Liver (tissue), 9 donors: ENCODE results near the gene WSCD2. TPM values are rescaled to one million over a fixed set of nuclear protein-coding genes. Genes with fewer than 3 reads are reported as not detected.
A peak's percentile ranks its signal among the peaks of the same experiment; 100 is the strongest.

ENCODE experiments used
- DNase-seq: peaks from one replicate; pipeline ENCODE4 v3.0.0-alpha.2; 2017; ENCODE audit warnings: low spot score
- H3K27ac ChIP-seq, 2 donors: one replicate each; pipeline ENCODE4 v1.7.0; 2013; ENCODE audit warnings: inconsistent platforms in 2 of 2, low read length in 2 of 2, control low read depth in 1 of 2, low read depth in 1 of 2, mild to moderate bottlenecking in 1 of 2
- H3K27me3 ChIP-seq, 4 donors: one replicate each; pipeline versions ENCODE4 v1.6.1 to v1.7.0; 2013; ENCODE audit warnings: low read length in 3 of 4, inconsistent platforms in 1 of 4, mild to moderate bottlenecking in 1 of 4, moderate library complexity in 1 of 4; ENCODE audit not compliant: control insufficient read depth in 4 of 4, insufficient read depth in 4 of 4
- H3K36me3 ChIP-seq, 4 donors: one replicate each; pipeline versions ENCODE4 v1.6.1 to v1.7.0; 2013; ENCODE audit warnings: low read length in 3 of 4, mild to moderate bottlenecking in 3 of 4, low read depth in 1 of 4, moderate library complexity in 1 of 4; ENCODE audit not compliant: control insufficient read depth in 4 of 4, insufficient read depth in 3 of 4
- H3K4me1 ChIP-seq, 4 donors: one replicate each; pipeline versions ENCODE4 v1.6.1 to v1.7.0; 2013; ENCODE audit warnings: low read length in 3 of 4, mild to moderate bottlenecking in 3 of 4, moderate library complexity in 1 of 4; ENCODE audit not compliant: control insufficient read depth in 4 of 4, insufficient read depth in 4 of 4
- H3K4me3 ChIP-seq, 3 donors: one replicate each; pipeline versions ENCODE4 v1.6.1 to v1.7.0; 2013; ENCODE audit warnings: low read length in 3 of 3, control low read depth in 1 of 3, low read depth in 1 of 3, mild to moderate bottlenecking in 1 of 3
- H3K9ac ChIP-seq, 2 donors: one replicate each; pipeline ENCODE4 v1.7.0; 2013; ENCODE audit warnings: low read length in 2 of 2, mild to moderate bottlenecking in 2 of 2, moderate library complexity in 2 of 2, control low read depth in 1 of 2, low read depth in 1 of 2
- H3K9me3 ChIP-seq, 4 donors: one replicate each; pipeline versions ENCODE4 v1.6.1 to v1.7.0; 2013; ENCODE audit warnings: low read length in 3 of 4; ENCODE audit not compliant: control insufficient read depth in 4 of 4
- EGR1 ChIP-seq, 2 donors: IDR thresholded peaks; 2 replicates each; pipeline ENCODE4 v1.6.1; 2016 to 2018; ENCODE audit warnings: antibody characterized with exemption in 2 of 2, low read depth in 2 of 2
- FOXA1 ChIP-seq: IDR thresholded peaks from 2 replicates; pipeline ENCODE4 v1.6.1; 2016; ENCODE audit warnings: antibody characterized with exemption
- FOXA2 ChIP-seq: IDR thresholded peaks from 2 replicates; pipeline ENCODE4 v1.6.1; 2016; ENCODE audit warnings: antibody characterized with exemption
- GABPA ChIP-seq, 2 donors: IDR thresholded peaks in 1 of 2; conservative IDR thresholded peaks in 1 of 2; 2 replicates each; pipeline ENCODE4 v1.6.1; 2016; ENCODE audit warnings: antibody characterized with exemption in 2 of 2, mild to moderate bottlenecking in 1 of 2, moderate library complexity in 1 of 2
- HNF4A ChIP-seq, 2 donors: conservative IDR thresholded peaks; 2 replicates each; pipeline ENCODE4 v1.6.1; 2016; ENCODE audit warnings: antibody characterized with exemption in 2 of 2, mild to moderate bottlenecking in 2 of 2
- HNF4G ChIP-seq: IDR thresholded peaks from 2 replicates; pipeline ENCODE4 v1.6.1; 2016; ENCODE audit warnings: antibody characterized with exemption
- JUND ChIP-seq, 2 donors: IDR thresholded peaks; 2 replicates each; pipeline ENCODE4 v1.6.1; 2016; ENCODE audit warnings: antibody characterized with exemption in 2 of 2
- NR2F2 ChIP-seq: IDR thresholded peaks from 2 replicates; pipeline ENCODE4 v1.6.1; 2016; ENCODE audit warnings: antibody characterized with exemption
- RAD21 ChIP-seq, 2 donors: IDR thresholded peaks; 2 replicates each; pipeline ENCODE4 v1.6.1; 2016; ENCODE audit warnings: antibody characterized with exemption in 2 of 2, mild to moderate bottlenecking in 2 of 2
- RXRA ChIP-seq, 2 donors: IDR thresholded peaks; 2 replicates each; pipeline ENCODE4 v1.6.1; 2017 to 2018; ENCODE audit warnings: antibody characterized with exemption in 2 of 2, mild to moderate bottlenecking in 1 of 2
- SP1 ChIP-seq: IDR thresholded peaks from 2 replicates; pipeline ENCODE4 v1.6.1; 2018; ENCODE audit warnings: antibody characterized with exemption, mild to moderate bottlenecking
- TAF1 ChIP-seq: conservative IDR thresholded peaks from 2 replicates; pipeline ENCODE4 v1.6.1; 2016; ENCODE audit warnings: antibody characterized with exemption, mild to moderate bottlenecking
- YY1 ChIP-seq: IDR thresholded peaks from 2 replicates; pipeline ENCODE4 v1.6.1; 2016; ENCODE audit warnings: antibody characterized with exemption, mild to moderate bottlenecking
- WGBS: extraction: QIAGEN DNeasy Blood & Tissue Kit; methylation state at CpG from one replicate; pipeline ENCODE4 v1.1.7; 2013; 5-methylcytosine and 5-hydroxymethylcytosine counted together
- polyA plus RNA-seq, 2 donors: library from polyadenylated mRNA; stranded (reverse) in 1 of 2; unstranded in 1 of 2; fragments of 200-250 nt in 1 of 2; fragments of >200 nt in 1 of 2; fragmentation: Nextera tagmentation in 1 of 2; extraction: Ambion mirVana in 1 of 2; gene quantifications; one replicate each; pipeline versions ENCODE4 v1.2.1 to v1.2.3, GENCODE V29; 2013 to 2015
- total RNA-seq, 2 donors: library from RNA; depleted of rRNA; stranded (reverse); fragments of >200 nt; gene quantifications; one replicate each; pipeline ENCODE4 v1.2.3, GENCODE V29; 2014
- TF ChIP-seq, protein P1 (sequence below): IDR thresholded peaks from 2 replicates; pipeline ENCODE4 v1.6.1; 2016; ENCODE audit warnings: antibody characterized with exemption
- TF ChIP-seq, protein P2 (sequence below): fragments of 150-350 bp; IDR thresholded peaks from 2 replicates; pipeline ENCODE4 v1.5.1; 2017; ENCODE audit warnings: improper control_type of control experiment, low read depth, low read length; ENCODE audit not compliant: missing input control
- TF ChIP-seq, protein P3 (sequence below): IDR thresholded peaks from 2 replicates; pipeline ENCODE4 v1.6.1; 2016; ENCODE audit warnings: antibody characterized with exemption
- TF ChIP-seq, protein P4 (sequence below): IDR thresholded peaks from 2 replicates; pipeline ENCODE4 v1.6.1; 2016; ENCODE audit warnings: antibody characterized with exemption
- donor health status: healthy.
- donor health status: healthy.
- donor health status: healthy.
- donor health status: healthy.
- donor health status: healthy.

The WSCD2 gene
- total and polyA plus RNA-seq, 4 donors: under 0.01 to 0.09 (median 0.05) TPM; not detected in 1

- no peak for DNase-seq
- WGBS: 60% methylated on average over 11 of the region's 11 CpGs
- no peak overlapping the region for H3K27ac ChIP-seq
- peaks cover 0 to 3% (median 0%) of the 10 kb centered on the region in 4 donors for H3K27me3 ChIP-seq
- no peak overlapping the region for H3K9ac ChIP-seq
- no peaks in the 10 kb centered on the region for H3K9me3 ChIP-seq
- H3K4me3 ChIP-seq: no peak overlapping the region
- no peaks in the 10 kb centered on the region for H3K4me1 ChIP-seq
- peaks cover 0 to 2% (median 0%) of the 10 kb centered on the region in 4 donors for H3K36me3 ChIP-seq
- TF ChIP-seq, protein P1, sequence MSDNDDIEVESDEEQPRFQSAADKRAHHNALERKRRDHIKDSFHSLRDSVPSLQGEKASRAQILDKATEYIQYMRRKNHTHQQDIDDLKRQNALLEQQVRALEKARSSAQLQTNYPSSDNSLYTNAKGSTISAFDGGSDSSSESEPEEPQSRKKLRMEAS: no peak
- no peak for TF ChIP-seq FOXA1
- TF ChIP-seq HNF4A (conservative IDR thresholded peaks at IDR 0.05): no peak
- TF ChIP-seq RAD21 (IDR thresholded peaks at IDR 0.05): no peak
- TF ChIP-seq, protein P2, sequence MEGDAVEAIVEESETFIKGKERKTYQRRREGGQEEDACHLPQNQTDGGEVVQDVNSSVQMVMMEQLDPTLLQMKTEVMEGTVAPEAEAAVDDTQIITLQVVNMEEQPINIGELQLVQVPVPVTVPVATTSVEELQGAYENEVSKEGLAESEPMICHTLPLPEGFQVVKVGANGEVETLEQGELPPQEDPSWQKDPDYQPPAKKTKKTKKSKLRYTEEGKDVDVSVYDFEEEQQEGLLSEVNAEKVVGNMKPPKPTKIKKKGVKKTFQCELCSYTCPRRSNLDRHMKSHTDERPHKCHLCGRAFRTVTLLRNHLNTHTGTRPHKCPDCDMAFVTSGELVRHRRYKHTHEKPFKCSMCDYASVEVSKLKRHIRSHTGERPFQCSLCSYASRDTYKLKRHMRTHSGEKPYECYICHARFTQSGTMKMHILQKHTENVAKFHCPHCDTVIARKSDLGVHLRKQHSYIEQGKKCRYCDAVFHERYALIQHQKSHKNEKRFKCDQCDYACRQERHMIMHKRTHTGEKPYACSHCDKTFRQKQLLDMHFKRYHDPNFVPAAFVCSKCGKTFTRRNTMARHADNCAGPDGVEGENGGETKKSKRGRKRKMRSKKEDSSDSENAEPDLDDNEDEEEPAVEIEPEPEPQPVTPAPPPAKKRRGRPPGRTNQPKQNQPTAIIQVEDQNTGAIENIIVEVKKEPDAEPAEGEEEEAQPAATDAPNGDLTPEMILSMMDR: no peak
- TF ChIP-seq RXRA (IDR thresholded peaks at IDR 0.05): no peak
- no peak for TF ChIP-seq FOXA2
- TF ChIP-seq NR2F2: peak; percentile 31
- peak; percentile 9 for TF ChIP-seq SP1
- no peak for TF ChIP-seq GABPA (IDR thresholded peaks at IDR 0.05 in 1 of 2, conservative IDR thresholded peaks at IDR 0.05 in 1 of 2)
- TF ChIP-seq JUND (IDR thresholded peaks at IDR 0.05): no peak
- no peak for TF ChIP-seq HNF4G
Measured at GRCh38 chr12:108289350-108290161, 160.5 kb downstream of the WSCD2 start.

GRCh38 chr12:108295641-108296040 lies 166.6 kb downstream of the WSCD2 start:
- no peak overlapping the region for H3K4me3 ChIP-seq
- no peak for TF ChIP-seq HNF4A (conservative IDR thresholded peaks at IDR 0.05)
- TF ChIP-seq, protein P3, sequence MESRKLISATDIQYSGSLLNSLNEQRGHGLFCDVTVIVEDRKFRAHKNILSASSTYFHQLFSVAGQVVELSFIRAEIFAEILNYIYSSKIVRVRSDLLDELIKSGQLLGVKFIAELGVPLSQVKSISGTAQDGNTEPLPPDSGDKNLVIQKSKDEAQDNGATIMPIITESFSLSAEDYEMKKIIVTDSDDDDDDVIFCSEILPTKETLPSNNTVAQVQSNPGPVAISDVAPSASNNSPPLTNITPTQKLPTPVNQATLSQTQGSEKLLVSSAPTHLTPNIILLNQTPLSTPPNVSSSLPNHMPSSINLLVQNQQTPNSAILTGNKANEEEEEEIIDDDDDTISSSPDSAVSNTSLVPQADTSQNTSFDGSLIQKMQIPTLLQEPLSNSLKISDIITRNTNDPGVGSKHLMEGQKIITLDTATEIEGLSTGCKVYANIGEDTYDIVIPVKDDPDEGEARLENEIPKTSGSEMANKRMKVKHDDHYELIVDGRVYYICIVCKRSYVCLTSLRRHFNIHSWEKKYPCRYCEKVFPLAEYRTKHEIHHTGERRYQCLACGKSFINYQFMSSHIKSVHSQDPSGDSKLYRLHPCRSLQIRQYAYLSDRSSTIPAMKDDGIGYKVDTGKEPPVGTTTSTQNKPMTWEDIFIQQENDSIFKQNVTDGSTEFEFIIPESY: no peak
- TF ChIP-seq, protein P2: no peak
- TF ChIP-seq FOXA1: no peak
- TF ChIP-seq EGR1 (IDR thresholded peaks at IDR 0.05; ENCODE audit: low read depth in 2 of 2): no peak
- no peak for TF ChIP-seq SP1
- TF ChIP-seq YY1: no peak
- TF ChIP-seq, protein P1: no peak
- TF ChIP-seq, protein P4, sequence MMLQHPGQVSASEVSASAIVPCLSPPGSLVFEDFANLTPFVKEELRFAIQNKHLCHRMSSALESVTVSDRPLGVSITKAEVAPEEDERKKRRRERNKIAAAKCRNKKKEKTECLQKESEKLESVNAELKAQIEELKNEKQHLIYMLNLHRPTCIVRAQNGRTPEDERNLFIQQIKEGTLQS: no peak
- TF ChIP-seq RXRA (IDR thresholded peaks at IDR 0.05): no peak
- no peak for TF ChIP-seq JUND (IDR thresholded peaks at IDR 0.05)
- TF ChIP-seq RAD21 (IDR thresholded peaks at IDR 0.05): no peak
- no peak for TF ChIP-seq NR2F2
- TF ChIP-seq TAF1: no peak
- no peak for TF ChIP-seq HNF4G
- no peak for TF ChIP-seq FOXA2
- H3K9me3 ChIP-seq: no peaks in the 10 kb centered on the region
- peaks cover 0 to 3% (median 0%) of the 10 kb centered on the region in 4 donors for H3K27me3 ChIP-seq
- DNase-seq: no peak
- no peak overlapping the region for H3K9ac ChIP-seq
- H3K4me1 ChIP-seq: peaks cover 0 to 9% (median 2%) of the 10 kb centered on the region in 4 donors
- H3K36me3 ChIP-seq: peaks cover 0 to 2% (median 0%) of the 10 kb centered on the region in 4 donors
- WGBS: 63% methylated on average over 8 of the region's 8 CpGs
- no peak overlapping the region for H3K27ac ChIP-seq
